H1 (cell line): ENCODE results near the gene PRRT1B.

Source experiments
- ATF2 ChIP-seq: IDR thresholded peaks from 2 replicates; pipeline ENCODE4 v1.6.1; 2012; ENCODE audit warnings: low read length, inconsistent platforms
- BACH1 ChIP-seq: IDR thresholded peaks from 2 replicates; pipeline ENCODE4 v1.6.1; 2012; ENCODE audit warnings: low read length, improper control_type of control experiment
- CHD2 ChIP-seq: IDR thresholded peaks from 2 replicates; pipeline ENCODE4 v1.6.1; 2012; ENCODE audit warnings: low read length, improper control_type of control experiment
- CTCF ChIP-seq, 3 experiments: IDR thresholded peaks; 1 replicate in 2 of 3; 2 replicates in 1 of 3; pipeline versions ENCODE4 v1.5.1 to v1.6.1; 2011; ENCODE audit warnings: low read length in 3 of 3, mild to moderate bottlenecking in 3 of 3, inconsistent platforms in 2 of 3, low read depth in 1 of 3, moderate library complexity in 1 of 3; ENCODE audit not compliant: insufficient read depth in 1 of 3; ENCODE audit errors: control extremely low read depth in 1 of 3
- EP300 ChIP-seq, 2 experiments: IDR thresholded peaks; 1 replicate in 1 of 2; 2 replicates in 1 of 2; pipeline ENCODE4 v1.6.1; 2011 to 2012; ENCODE audit warnings: low read depth in 2 of 2, low read length in 2 of 2, mild to moderate bottlenecking in 2 of 2, borderline replicate concordance in 1 of 2, inconsistent platforms in 1 of 2, moderate library complexity in 1 of 2
- HDAC2 ChIP-seq, 2 experiments: fragments of 300-600 bp in 1 of 2; sonication (generic) in 1 of 2; IDR thresholded peaks; 2 replicates each; pipeline ENCODE4 v1.6.1; 2011 to 2012; ENCODE audit warnings: low read depth in 2 of 2, low read length in 2 of 2, mild to moderate bottlenecking in 2 of 2, moderate library complexity in 2 of 2, borderline replicate concordance in 1 of 2, inconsistent platforms in 1 of 2
- PHF8 ChIP-seq: fragments of 200-600 bp; sonication (generic); conservative IDR thresholded peaks from 2 replicates; pipeline ENCODE4 v1.7.1; 2012; ENCODE audit warnings: low read depth, mild to moderate bottlenecking, inconsistent platforms, low read length, moderate library complexity
- POLR2AphosphoS5 ChIP-seq: IDR thresholded peaks from 2 replicates; pipeline ENCODE4 v1.6.1; 2011; ENCODE audit warnings: low read depth, low read length
- RAD21 ChIP-seq, 2 experiments: IDR thresholded peaks in 1 of 2; conservative IDR thresholded peaks in 1 of 2; 2 replicates each; pipeline ENCODE4 v1.6.1; 2011; ENCODE audit warnings: low read depth in 2 of 2, low read length in 2 of 2, improper control_type of control experiment in 1 of 2, inconsistent platforms in 1 of 2, mild to moderate bottlenecking in 1 of 2, moderate library complexity in 1 of 2
- TAF1 ChIP-seq: IDR thresholded peaks from 2 replicates; pipeline ENCODE4 v1.6.1; 2011; ENCODE audit warnings: mild to moderate bottlenecking, low read depth, low read length
- YY1 ChIP-seq: IDR thresholded peaks from 2 replicates; pipeline ENCODE4 v1.6.1; 2011; ENCODE audit warnings: low read depth, mild to moderate bottlenecking, low read length

GRCh38 chr9:131601683-131602181 lies 56.4 kb downstream of the PRRT1B start:
- no peak for TF ChIP-seq BACH1
- no peak for TF ChIP-seq EP300 (IDR thresholded peaks at IDR 0.05; ENCODE audit: borderline replicate concordance in 1 of 2, low read depth in 2 of 2, low read length in 2 of 2)
- no peak for TF ChIP-seq ATF2
- TF ChIP-seq CTCF (IDR thresholded peaks at IDR 0.05; ENCODE audit: control extremely low read depth in 1 of 3, insufficient read depth in 1 of 3, low read depth in 1 of 3, low read length in 3 of 3) = no peak
- no peak for TF ChIP-seq POLR2AphosphoS5
- TF ChIP-seq RAD21 (IDR thresholded peaks at IDR 0.05 in 1 of 2, conservative IDR thresholded peaks at IDR 0.05 in 1 of 2; ENCODE audit: low read depth in 2 of 2, low read length in 2 of 2) = no peak
- TF ChIP-seq CHD2 = no peak
- no peak for TF ChIP-seq PHF8
- TF ChIP-seq TAF1 = no peak
- no peak for TF ChIP-seq YY1
- no peak for TF ChIP-seq HDAC2 (IDR thresholded peaks at IDR 0.05; ENCODE audit: borderline replicate concordance in 1 of 2, low read depth in 2 of 2, low read length in 2 of 2)
